ENCODE measurements around the gene TRPM3. TPM values are rescaled to one million over a fixed set of nuclear protein-coding genes. Genes with fewer than 3 reads are reported as not detected.

The TRPM3 gene
- total and polyA plus RNA-seq, 2 of the 13 experiments (the other 11 are each of a cell fraction or from before 2014, with no cell fraction given): not detected

- TF ChIP-seq, protein P1, sequence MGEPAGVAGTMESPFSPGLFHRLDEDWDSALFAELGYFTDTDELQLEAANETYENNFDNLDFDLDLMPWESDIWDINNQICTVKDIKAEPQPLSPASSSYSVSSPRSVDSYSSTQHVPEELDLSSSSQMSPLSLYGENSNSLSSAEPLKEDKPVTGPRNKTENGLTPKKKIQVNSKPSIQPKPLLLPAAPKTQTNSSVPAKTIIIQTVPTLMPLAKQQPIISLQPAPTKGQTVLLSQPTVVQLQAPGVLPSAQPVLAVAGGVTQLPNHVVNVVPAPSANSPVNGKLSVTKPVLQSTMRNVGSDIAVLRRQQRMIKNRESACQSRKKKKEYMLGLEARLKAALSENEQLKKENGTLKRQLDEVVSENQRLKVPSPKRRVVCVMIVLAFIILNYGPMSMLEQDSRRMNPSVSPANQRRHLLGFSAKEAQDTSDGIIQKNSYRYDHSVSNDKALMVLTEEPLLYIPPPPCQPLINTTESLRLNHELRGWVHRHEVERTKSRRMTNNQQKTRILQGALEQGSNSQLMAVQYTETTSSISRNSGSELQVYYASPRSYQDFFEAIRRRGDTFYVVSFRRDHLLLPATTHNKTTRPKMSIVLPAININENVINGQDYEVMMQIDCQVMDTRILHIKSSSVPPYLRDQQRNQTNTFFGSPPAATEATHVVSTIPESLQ (CRISPR knock-in tag; conservative IDR thresholded peaks at IDR 0.05): no peak
Measured at GRCh38 chr9:70569791-70570190, 551.6 kb downstream of the TRPM3 start (continued).

DNA sequence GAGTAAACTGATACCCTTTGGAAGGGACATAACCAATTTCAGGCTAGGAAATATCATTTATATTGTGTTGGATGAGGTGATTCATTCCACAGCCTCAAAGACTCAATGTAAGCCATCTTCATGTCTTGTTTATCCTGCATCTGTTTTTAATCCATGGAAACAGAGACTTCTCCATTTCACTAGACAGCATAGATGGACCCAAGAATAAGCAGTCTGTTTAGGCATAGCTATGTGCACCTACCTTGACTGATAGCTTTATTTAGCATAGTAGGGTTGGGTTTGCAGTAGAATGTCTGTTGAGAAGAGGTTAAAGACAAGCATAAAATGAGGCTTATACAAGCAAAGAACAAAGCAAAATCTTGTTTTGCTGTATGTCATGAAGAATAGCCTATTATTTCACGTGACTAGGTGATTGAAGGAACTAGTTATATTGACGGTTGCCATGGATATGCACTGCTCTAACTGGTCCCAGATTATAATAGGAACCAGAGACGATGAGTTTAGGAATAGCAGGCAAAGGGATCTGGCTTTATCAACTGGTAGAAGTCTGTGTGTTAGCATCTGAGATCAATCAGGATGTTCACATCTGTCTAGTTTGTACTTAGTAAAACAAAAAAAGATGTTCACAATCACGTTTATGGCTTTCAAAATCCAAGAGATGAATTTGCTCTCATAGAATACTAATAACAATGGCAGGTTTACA, 552.2 kb downstream of the TRPM3 start:
- FAIRE-seq (no peak), DNase-seq (ENCODE audit: low spot score) (no peak), ATAC-seq (no peak)
- in situ Hi-C loops (cut with HindIII; ENCODE audit: extremely low pct_ligation_motif_present, low pct_unique_long_range_greater_than_20kb): no loop called here
- Histone ChIP-seq H3K27ac (ENCODE audit: extremely low read length, insufficient read depth, low read length) (no peak overlapping the region), H3K27me3 (ENCODE audit: control insufficient read depth in 1 of 2, insufficient read depth in 2 of 2, low read length in 2 of 2) (no peaks in the 10 kb centered on the region), H3K36me3 (replicated peaks in 1 of 2; ENCODE audit: control insufficient read depth in 1 of 2, insufficient read depth in 2 of 2, low read length in 2 of 2) (no peaks in the 10 kb centered on the region), H3K4me3 (replicated peaks in 1 of 3; ENCODE audit: insufficient read depth in 1 of 3, low read depth in 2 of 3, low read length in 3 of 3) (no peak overlapping the region), H4K20me1 (ENCODE audit: insufficient read depth, low read length) (no peaks in the 10 kb centered on the region), H3K4me1 (ENCODE audit: insufficient read depth, low read length) (peaks cover 34% of the 10 kb centered on the region), H2AFZ (ENCODE audit: low read length) (no peak overlapping the region), H3K9ac (ENCODE audit: insufficient read depth, low read depth, low read length) (no peak overlapping the region), H3K79me2 (ENCODE audit: insufficient read depth, low read length) (no peaks in the 10 kb centered on the region), H3K9me3 (ENCODE audit: low read length) (no peaks in the 10 kb centered on the region), H3K4me2 (ENCODE audit: low read depth, low read length) (no peak overlapping the region)
- 36% methylated on average over 4 of the region's 4 CpGs for WGBS (ENCODE audit: low lambda C conversion rate)
- no TSS peak for BruUV-seq (replicated peaks)
- no peak for TF ChIP-seq ZNF850 (CRISPR knock-in tag; conservative IDR thresholded peaks at IDR 0.05)
- no peak for TF ChIP-seq ZNF234 (CRISPR knock-in tag; conservative IDR thresholded peaks at IDR 0.05)
- TF ChIP-seq HNRNPH1 (optimal IDR thresholded peaks at IDR 0.05; ENCODE audit: low read depth, low read length): no peak
- intact Hi-C loops (cut with micrococcal nuclease; ENCODE audit: unreplicated experiment): no loop called here
- ChIA-PET CTCF (ENCODE audit: low intra/inter-chr PET ratio, low total read pairs) (no interaction called here), POLR2A (no interaction called here)

GRCh38 chr9:70567511-70567910, 553.9 kb downstream of the TRPM3 start:
- DNase-seq (ENCODE audit: low spot score) (no peak), FAIRE-seq (no peak), ATAC-seq (no peak)
- Histone ChIP-seq H3K79me2 (ENCODE audit: insufficient read depth, low read length) (no peaks in the 10 kb centered on the region), H4K20me1 (ENCODE audit: insufficient read depth, low read length) (no peaks in the 10 kb centered on the region), H3K36me3 (replicated peaks in 1 of 2; ENCODE audit: control insufficient read depth in 1 of 2, insufficient read depth in 2 of 2, low read length in 2 of 2) (no peaks in the 10 kb centered on the region), H3K9ac (ENCODE audit: insufficient read depth, low read depth, low read length) (no peak overlapping the region), H3K4me1 (ENCODE audit: insufficient read depth, low read length) (peaks cover 19% of the 10 kb centered on the region), H3K27me3 (ENCODE audit: control insufficient read depth in 1 of 2, insufficient read depth in 2 of 2, low read length in 2 of 2) (no peaks in the 10 kb centered on the region; a peak in 1 of 5 replicates), H3K9me3 (ENCODE audit: low read length) (no peaks in the 10 kb centered on the region), H3K4me2 (ENCODE audit: low read depth, low read length) (no peak overlapping the region), H2AFZ (ENCODE audit: low read length) (no peak overlapping the region), H3K4me3 (replicated peaks in 1 of 3; ENCODE audit: insufficient read depth in 1 of 3, low read depth in 2 of 3, low read length in 3 of 3) (no peak overlapping the region), H3K27ac (ENCODE audit: extremely low read length, insufficient read depth, low read length) (no peak overlapping the region)
- ChIA-PET CTCF (ENCODE audit: low intra/inter-chr PET ratio, low total read pairs) (no interaction called here), POLR2A (no interaction called here)
- 25% methylated on average over 7 of the region's 7 CpGs for WGBS (ENCODE audit: low lambda C conversion rate)
- TF ChIP-seq KLF9 (CRISPR knock-in tag; IDR thresholded peaks at IDR 0.05; ENCODE audit: low read depth) (no peak), NR3C1 (CRISPR knock-in tag; IDR thresholded peaks at IDR 0.05) (no peak), MYC (CRISPR knock-in tag; IDR thresholded peaks at IDR 0.05; ENCODE audit: borderline replicate concordance) (no peak), KDM6A (CRISPR knock-in tag; IDR thresholded peaks at IDR 0.05; ENCODE audit: low read depth) (no peak), RBM39 (IDR thresholded peaks at IDR 0.05; ENCODE audit: low read depth, low read length, poor library complexity, severe bottlenecking) (no peak), ZNF709 (CRISPR knock-in tag; IDR thresholded peaks at IDR 0.05) (no peak), PCBP2 (optimal IDR thresholded peaks at IDR 0.05; ENCODE audit: low read depth, low read length, poor library complexity, severe bottlenecking) (no peak), KLF6 (CRISPR knock-in tag; IDR thresholded peaks at IDR 0.05) (no peak), GABPA (IDR thresholded peaks at IDR 0.05; ENCODE audit: low read depth, low read length) (no peak), GABPA (CRISPR knock-in tag; IDR thresholded peaks at IDR 0.05; ENCODE audit: low read depth) (no peak), HNRNPK (IDR thresholded peaks at IDR 0.05; ENCODE audit: low read depth, low read length, poor library complexity, severe bottlenecking) (no peak), ZFP41 (CRISPR knock-in tag; IDR thresholded peaks at IDR 0.05; ENCODE audit: borderline replicate concordance) (no peak), ZBTB1 (CRISPR knock-in tag; IDR thresholded peaks at IDR 0.05; ENCODE audit: borderline replicate concordance) (no peak), GATA4 (IDR thresholded peaks at IDR 0.05; ENCODE audit: borderline replicate concordance, low read depth) (no peak)
- no TSS peak for BruUV-seq (replicated peaks)
- in situ Hi-C loops (cut with HindIII; ENCODE audit: extremely low pct_ligation_motif_present, low pct_unique_long_range_greater_than_20kb) (no loop called here), intact Hi-C loops (cut with micrococcal nuclease; ENCODE audit: unreplicated experiment) (no loop called here)

Measured in HepG2 (cell line).